RPMI8226 (cell line): ENCODE data around the gene LYRM1.
"Not testable (repeated sequence)": the region's sequence is repeated elsewhere in the genome, so short reads cannot be mapped to it uniquely, and the experiment has no call there.

Experiments used
- DNase-seq: peaks from one replicate; pipeline ENCODE4 v3.0.0-alpha.2; 2015

Gene LYRM1

GRCh38 chr16:20903899-20904506 is 3.4 kb downstream of the LYRM1 start:
- no peak for DNase-seq

- DNase-seq = peak; percentile 78
Observed at GRCh38 chr16:20904507-20905081, 4.0 kb downstream of the LYRM1 start.

- no peak for DNase-seq
Observed at GRCh38 chr16:20905576-20905975, 5.0 kb downstream of the LYRM1 start.

GRCh38 chr16:20906341-20907255 is 6.0 kb downstream of the LYRM1 start:
- no peak for DNase-seq

GRCh38 chr16:20910781-20911321 is 10.3 kb downstream of the LYRM1 start:
- no peak for DNase-seq

GRCh38 chr16:20911361-20911760 is 10.8 kb downstream of the LYRM1 start:
- no peak for DNase-seq

GRCh38 chr16:20916289-20916688 is 15.7 kb downstream of the LYRM1 start:
- DNase-seq = no peak

GRCh38 chr16:20916942-20917341 is 16.4 kb downstream of the LYRM1 start:
- DNase-seq = no peak

- DNase-seq = no peak
Observed at GRCh38 chr16:20918486-20919239, 18.1 kb downstream of the LYRM1 start.

GRCh38 chr16:20920091-20920490 is 19.5 kb downstream of the LYRM1 start:
- no peak for DNase-seq

GRCh38 chr16:20920799-20921198 is 20.2 kb downstream of the LYRM1 start:
- no peak for DNase-seq

GRCh38 chr16:20923876-20924275 is 23.3 kb downstream of the LYRM1 start:
- DNase-seq = no peak

- DNase-seq = no peak
Observed at GRCh38 chr16:20925751-20926150, 25.2 kb downstream of the LYRM1 start.

GRCh38 chr16:20928774-20929411 is 28.3 kb downstream of the LYRM1 start:
- DNase-seq = no peak

GRCh38 chr16:20929676-20930364 is 29.2 kb downstream of the LYRM1 start:
- not testable (repeated sequence) for DNase-seq

- DNase-seq = no peak
Observed at GRCh38 chr16:20930365-20930690, 29.8 kb downstream of the LYRM1 start.

- DNase-seq = no peak
Observed at GRCh38 chr16:20931066-20931600, 30.6 kb downstream of the LYRM1 start.

GRCh38 chr16:20933589-20933988 is 33.0 kb downstream of the LYRM1 start:
- no peak for DNase-seq

- no peak for DNase-seq
Observed at GRCh38 chr16:20937736-20938135, 37.2 kb downstream of the LYRM1 start.

- no peak for DNase-seq
Observed at GRCh38 chr16:20938426-20938825, 37.9 kb downstream of the LYRM1 start.

- no peak for DNase-seq
Observed at GRCh38 chr16:20939611-20940010, 39.0 kb downstream of the LYRM1 start.
